ENCODE measurements around the gene EPHB2.

The EPHB2 gene

DNA sequence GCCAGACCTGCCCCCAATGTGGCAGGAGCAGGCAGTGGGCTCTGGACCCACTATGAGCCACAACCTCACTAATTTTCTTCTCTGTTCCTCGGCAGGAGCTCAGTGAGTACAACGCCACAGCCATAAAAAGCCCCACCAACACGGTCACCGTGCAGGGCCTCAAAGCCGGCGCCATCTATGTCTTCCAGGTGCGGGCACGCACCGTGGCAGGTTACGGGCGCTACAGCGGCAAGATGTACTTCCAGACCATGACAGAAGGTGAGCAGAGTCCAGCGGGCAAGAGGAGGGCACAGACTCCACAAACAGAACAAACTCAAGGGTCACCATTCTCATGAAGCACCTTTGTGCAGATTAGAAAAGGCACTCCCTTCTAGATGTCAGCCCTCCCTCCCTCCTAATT, 182.2 kb downstream of the EPHB2 start:
- TF ChIP-seq POLR2AphosphoS5 (IDR thresholded peaks at IDR 0.05; ENCODE audit: low read depth, low read length) (no peak), PAX5 (IDR thresholded peaks at IDR 0.05; ENCODE audit: insufficient read depth, low read length, severe bottlenecking) (no peak), TAF1 (IDR thresholded peaks at IDR 0.05; ENCODE audit: low read depth, low read length) (no peak), POLR2A (IDR thresholded peaks at IDR 0.05; ENCODE audit: low read depth, low read length) (no peak), SPI1 (IDR thresholded peaks at IDR 0.05; ENCODE audit: low read depth, low read length) (no peak), POU2F2 (IDR thresholded peaks at IDR 0.05; ENCODE audit: low read depth, low read length) (no peak)
- FAIRE-seq: no peak
- DNase-seq (ENCODE audit: insufficient read length, low spot score): no peak

DNA sequence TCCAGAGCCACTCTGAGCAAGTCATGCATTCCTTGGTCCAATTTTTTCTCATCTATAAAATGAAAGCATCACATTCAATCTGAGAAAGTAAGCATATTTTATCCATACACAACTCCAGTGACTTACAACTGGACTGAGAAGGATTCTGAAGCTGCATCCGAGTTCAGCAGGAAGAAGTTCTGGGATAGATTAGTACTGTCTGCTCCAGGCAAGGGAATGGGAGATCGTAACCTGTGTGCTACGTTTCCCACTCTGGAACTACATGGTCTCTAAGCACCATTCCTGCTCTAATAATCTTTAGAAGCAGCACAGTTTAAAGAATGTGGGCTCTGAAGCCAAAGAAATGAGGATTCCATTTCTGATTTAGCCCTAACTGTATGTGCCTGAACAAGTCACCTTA, 182.7 kb downstream of the EPHB2 start:
- FAIRE-seq (no peak), DNase-seq (ENCODE audit: insufficient read length, low spot score) (no peak)
- no peak for TF ChIP-seq TAF1 (IDR thresholded peaks at IDR 0.05; ENCODE audit: low read depth, low read length)
- no peak for TF ChIP-seq POLR2A (IDR thresholded peaks at IDR 0.05; ENCODE audit: low read depth, low read length)
- no peak for TF ChIP-seq POLR2AphosphoS5 (IDR thresholded peaks at IDR 0.05; ENCODE audit: low read depth, low read length)
- no peak for TF ChIP-seq SPI1 (IDR thresholded peaks at IDR 0.05; ENCODE audit: low read depth, low read length)
- TF ChIP-seq PAX5 (IDR thresholded peaks at IDR 0.05; ENCODE audit: insufficient read depth, low read length, severe bottlenecking): no peak
- TF ChIP-seq POU2F2 (IDR thresholded peaks at IDR 0.05; ENCODE audit: low read depth, low read length): no peak

DNA sequence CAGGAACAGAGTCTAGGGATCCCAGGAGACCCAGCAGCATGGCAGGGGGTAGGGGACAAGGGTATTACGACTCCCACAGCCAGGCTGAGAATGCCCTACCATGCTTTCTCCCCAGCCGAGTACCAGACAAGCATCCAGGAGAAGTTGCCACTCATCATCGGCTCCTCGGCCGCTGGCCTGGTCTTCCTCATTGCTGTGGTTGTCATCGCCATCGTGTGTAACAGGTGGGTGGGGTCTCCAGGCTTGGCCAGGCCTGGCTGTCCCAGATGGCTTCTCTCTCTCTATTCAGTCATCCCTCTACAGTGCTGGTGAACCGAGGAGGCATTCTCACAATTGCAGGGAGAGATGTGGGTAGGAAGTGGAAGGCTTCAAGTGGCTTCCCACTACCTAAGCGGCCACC, 184.7 kb downstream of the EPHB2 start:
- FAIRE-seq (no peak), DNase-seq (ENCODE audit: insufficient read length, low spot score) (no peak)
- TF ChIP-seq TAF1 (IDR thresholded peaks at IDR 0.05; ENCODE audit: low read depth, low read length) (no peak), SPI1 (IDR thresholded peaks at IDR 0.05; ENCODE audit: low read depth, low read length) (no peak), PAX5 (IDR thresholded peaks at IDR 0.05; ENCODE audit: insufficient read depth, low read length, severe bottlenecking) (no peak), POLR2A (IDR thresholded peaks at IDR 0.05; ENCODE audit: low read depth, low read length) (no peak)

DNA sequence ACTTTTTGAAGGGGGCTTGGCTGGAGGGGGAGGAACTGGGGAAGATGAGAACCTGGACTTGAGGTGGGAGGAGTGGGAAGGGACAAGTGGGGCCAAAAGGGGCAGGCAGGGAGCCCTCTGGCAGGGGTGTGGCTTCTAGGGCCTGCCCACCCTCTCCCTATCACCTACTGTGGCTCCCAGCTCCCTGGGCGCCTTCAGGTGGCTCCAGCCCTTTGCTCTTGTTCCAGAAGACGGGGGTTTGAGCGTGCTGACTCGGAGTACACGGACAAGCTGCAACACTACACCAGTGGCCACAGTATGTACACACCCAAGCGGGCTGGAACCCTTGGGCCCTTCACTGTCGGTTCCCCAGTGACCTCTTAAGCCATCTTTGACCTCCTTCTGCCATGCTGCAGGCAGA, 185.5 kb downstream of the EPHB2 start:
- DNase-seq (ENCODE audit: insufficient read length, low spot score): no peak
- no peak for FAIRE-seq
- TF ChIP-seq POLR2A (IDR thresholded peaks at IDR 0.05; ENCODE audit: low read depth, low read length) (no peak), POLR2AphosphoS5 (IDR thresholded peaks at IDR 0.05; ENCODE audit: low read depth, low read length) (no peak), PAX5 (IDR thresholded peaks at IDR 0.05; ENCODE audit: insufficient read depth, low read length, severe bottlenecking) (no peak), POU2F2 (IDR thresholded peaks at IDR 0.05; ENCODE audit: low read depth, low read length) (no peak), SPI1 (IDR thresholded peaks at IDR 0.05; ENCODE audit: low read depth, low read length) (no peak), TAF1 (IDR thresholded peaks at IDR 0.05; ENCODE audit: low read depth, low read length) (no peak)

DNA sequence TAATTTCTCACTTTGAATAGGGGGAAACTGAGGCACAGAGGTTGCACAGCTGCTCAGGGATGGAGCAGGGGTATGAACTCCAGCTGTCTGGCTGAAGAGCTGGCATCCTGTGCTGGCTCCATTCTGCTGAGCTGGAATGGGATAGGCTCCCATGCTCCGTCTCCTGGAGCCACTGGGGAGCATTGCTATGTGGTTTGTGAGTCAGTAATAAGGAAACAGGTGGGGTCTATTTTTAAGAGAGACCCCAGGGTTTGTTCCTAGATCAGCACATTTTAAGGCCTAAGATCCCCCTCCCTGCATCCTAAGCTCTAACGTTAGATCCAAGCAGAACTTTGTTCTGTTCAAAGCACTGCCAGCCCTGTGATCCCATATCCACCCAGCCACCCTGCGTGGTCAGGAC, 189.8 kb downstream of the EPHB2 start:
- TF ChIP-seq PAX5 (IDR thresholded peaks at IDR 0.05; ENCODE audit: insufficient read depth, low read length, severe bottlenecking) (no peak), POLR2A (IDR thresholded peaks at IDR 0.05; ENCODE audit: low read depth, low read length) (no peak)
- DNase-seq (ENCODE audit: insufficient read length, low spot score) (no peak), FAIRE-seq (no peak)

DNA sequence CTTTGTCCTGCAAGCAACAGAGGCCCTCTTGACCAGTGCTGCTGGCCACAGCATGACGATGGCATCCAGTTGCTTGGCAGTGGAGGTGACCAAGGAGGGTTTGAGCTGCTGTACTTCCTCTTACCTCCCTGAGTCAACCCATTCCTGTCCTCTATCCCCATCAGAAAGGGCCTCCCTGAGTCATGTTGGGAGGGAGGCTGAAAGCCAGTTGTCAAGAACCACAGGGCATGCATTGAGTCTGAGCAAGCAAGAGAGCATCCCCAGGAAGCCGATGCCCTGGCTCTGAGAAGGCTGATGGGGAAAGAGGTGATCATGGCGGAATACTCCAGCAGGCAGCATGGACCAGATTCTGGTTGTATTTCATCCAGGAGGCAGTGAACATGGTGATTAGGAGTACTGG, 192.5 kb downstream of the EPHB2 start:
- no peak for DNase-seq (ENCODE audit: insufficient read length, low spot score)
- TF ChIP-seq POLR2AphosphoS5 (IDR thresholded peaks at IDR 0.05; ENCODE audit: low read depth, low read length) (no peak), POLR2A (IDR thresholded peaks at IDR 0.05; ENCODE audit: low read depth, low read length) (no peak), TAF1 (IDR thresholded peaks at IDR 0.05; ENCODE audit: low read depth, low read length) (no peak), PAX5 (IDR thresholded peaks at IDR 0.05; ENCODE audit: insufficient read depth, low read length, severe bottlenecking) (no peak), SPI1 (IDR thresholded peaks at IDR 0.05; ENCODE audit: low read depth, low read length) (no peak), POU2F2 (IDR thresholded peaks at IDR 0.05; ENCODE audit: low read depth, low read length) (no peak)
- FAIRE-seq: no peak

DNA sequence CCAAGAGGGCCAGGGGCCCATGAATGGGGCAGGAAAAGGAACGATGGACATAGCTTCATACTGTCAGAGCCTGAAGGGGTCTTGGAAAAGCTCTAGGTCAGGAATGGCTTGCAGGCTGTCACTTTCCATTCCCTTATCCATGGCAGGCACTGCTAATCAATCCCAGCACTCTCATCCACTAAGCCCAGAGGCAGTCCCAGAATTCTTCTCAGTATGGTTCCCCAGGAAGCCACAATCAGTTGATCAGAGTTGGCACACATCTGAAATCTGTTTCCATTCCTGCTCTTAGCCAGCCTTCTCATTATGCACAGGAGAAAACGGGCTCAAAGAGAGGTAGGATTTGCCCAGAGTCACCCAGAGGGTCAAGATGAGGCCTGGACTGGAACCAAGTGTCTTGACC, 196.3 kb downstream of the EPHB2 start:
- FAIRE-seq: no peak

DNA sequence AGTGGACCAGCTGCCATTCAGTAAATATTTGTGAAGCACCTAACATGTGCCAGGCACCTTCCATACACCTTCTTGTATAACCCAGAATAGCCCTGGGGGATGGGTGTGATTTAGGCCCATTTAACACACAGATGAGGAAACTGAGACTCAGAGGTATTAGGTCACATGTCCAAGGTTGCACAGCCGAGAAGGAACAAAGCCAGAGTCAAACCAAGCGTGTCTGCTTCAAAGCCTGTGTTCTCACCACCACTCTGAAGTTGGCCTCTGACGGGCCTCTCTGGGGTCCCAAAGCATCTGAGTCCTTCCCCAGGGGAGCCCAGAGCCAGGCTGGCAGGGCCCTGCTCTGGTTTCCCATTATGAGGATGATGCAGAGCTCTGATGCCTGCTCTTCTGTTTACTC, 196.9 kb downstream of the EPHB2 start:
- no peak for DNase-seq (ENCODE audit: insufficient read length, low spot score)
- FAIRE-seq: no peak
- no peak for TF ChIP-seq PAX5 (IDR thresholded peaks at IDR 0.05; ENCODE audit: insufficient read depth, low read length, severe bottlenecking)
- TF ChIP-seq POU2F2 (IDR thresholded peaks at IDR 0.05; ENCODE audit: low read depth, low read length): no peak
- no peak for TF ChIP-seq SPI1 (IDR thresholded peaks at IDR 0.05; ENCODE audit: low read depth, low read length)
- TF ChIP-seq POLR2A (IDR thresholded peaks at IDR 0.05; ENCODE audit: low read depth, low read length): no peak
- no peak for TF ChIP-seq TAF1 (IDR thresholded peaks at IDR 0.05; ENCODE audit: low read depth, low read length)
- TF ChIP-seq POLR2AphosphoS5 (IDR thresholded peaks at IDR 0.05; ENCODE audit: low read depth, low read length): no peak

More for the DNA sequence above, 196.3 kb downstream of the EPHB2 start:
- TF ChIP-seq SPI1 (IDR thresholded peaks at IDR 0.05; ENCODE audit: low read depth, low read length) (no peak), POLR2A (IDR thresholded peaks at IDR 0.05; ENCODE audit: low read depth, low read length) (no peak), POLR2AphosphoS5 (IDR thresholded peaks at IDR 0.05; ENCODE audit: low read depth, low read length) (no peak), POU2F2 (IDR thresholded peaks at IDR 0.05; ENCODE audit: low read depth, low read length) (no peak), PAX5 (IDR thresholded peaks at IDR 0.05; ENCODE audit: insufficient read depth, low read length, severe bottlenecking) (no peak)
- no peak for DNase-seq (ENCODE audit: insufficient read length, low spot score)

DNA sequence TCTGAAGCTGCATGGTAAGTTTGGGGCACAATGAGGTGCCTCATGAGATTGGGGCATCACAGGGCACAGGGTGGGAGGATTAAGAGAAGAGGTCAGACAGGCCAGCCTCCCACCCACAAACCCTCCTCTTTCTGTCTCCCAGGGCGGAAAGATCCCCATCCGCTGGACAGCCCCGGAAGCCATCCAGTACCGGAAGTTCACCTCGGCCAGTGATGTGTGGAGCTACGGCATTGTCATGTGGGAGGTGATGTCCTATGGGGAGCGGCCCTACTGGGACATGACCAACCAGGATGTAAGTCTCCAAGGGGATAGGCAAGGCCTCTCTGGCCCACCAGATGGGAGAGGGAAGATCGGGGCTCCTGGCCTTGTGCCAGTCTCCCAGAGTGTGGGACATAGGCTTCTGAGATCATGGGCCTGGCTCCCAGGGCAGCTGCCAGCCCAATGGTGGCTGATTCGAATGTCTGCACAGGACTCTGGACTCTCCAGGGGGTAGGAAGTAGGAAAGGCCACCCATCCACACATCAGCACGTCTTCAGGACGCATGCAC, 198.3 kb downstream of the EPHB2 start:
- DNase-seq (ENCODE audit: insufficient read length, low spot score): no peak
- TF ChIP-seq POU2F2 (IDR thresholded peaks at IDR 0.05; ENCODE audit: low read depth, low read length) (no peak), PAX5 (IDR thresholded peaks at IDR 0.05; ENCODE audit: insufficient read depth, low read length, severe bottlenecking) (no peak), POLR2A (IDR thresholded peaks at IDR 0.05; ENCODE audit: low read depth, low read length) (no peak), SPI1 (IDR thresholded peaks at IDR 0.05; ENCODE audit: low read depth, low read length) (no peak), TAF1 (IDR thresholded peaks at IDR 0.05; ENCODE audit: low read depth, low read length) (no peak), POLR2AphosphoS5 (IDR thresholded peaks at IDR 0.05; ENCODE audit: low read depth, low read length) (no peak)
- no peak for FAIRE-seq

DNA sequence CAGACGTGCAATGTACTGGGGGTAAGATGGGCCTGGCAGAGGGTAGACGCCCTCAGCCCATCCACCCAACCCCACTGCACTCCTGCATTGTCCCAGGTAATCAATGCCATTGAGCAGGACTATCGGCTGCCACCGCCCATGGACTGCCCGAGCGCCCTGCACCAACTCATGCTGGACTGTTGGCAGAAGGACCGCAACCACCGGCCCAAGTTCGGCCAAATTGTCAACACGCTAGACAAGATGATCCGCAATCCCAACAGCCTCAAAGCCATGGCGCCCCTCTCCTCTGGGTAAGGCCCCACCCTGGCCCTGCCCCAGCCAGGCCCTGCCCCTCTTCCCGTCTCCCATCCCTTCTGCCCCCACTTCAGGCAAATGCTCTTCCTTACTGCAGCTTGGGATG, 199.6 kb downstream of the EPHB2 start:
- TF ChIP-seq PAX5 (IDR thresholded peaks at IDR 0.05; ENCODE audit: insufficient read depth, low read length, severe bottlenecking) (no peak), POLR2AphosphoS5 (IDR thresholded peaks at IDR 0.05; ENCODE audit: low read depth, low read length) (no peak), TAF1 (IDR thresholded peaks at IDR 0.05; ENCODE audit: low read depth, low read length) (no peak), POU2F2 (IDR thresholded peaks at IDR 0.05; ENCODE audit: low read depth, low read length) (no peak), SPI1 (IDR thresholded peaks at IDR 0.05; ENCODE audit: low read depth, low read length) (no peak)

More for the DNA sequence above, 199.6 kb downstream of the EPHB2 start:
- DNase-seq (ENCODE audit: insufficient read length, low spot score) (no peak), FAIRE-seq (no peak)
